ENCODE measurements around the gene COA8.

DNA sequence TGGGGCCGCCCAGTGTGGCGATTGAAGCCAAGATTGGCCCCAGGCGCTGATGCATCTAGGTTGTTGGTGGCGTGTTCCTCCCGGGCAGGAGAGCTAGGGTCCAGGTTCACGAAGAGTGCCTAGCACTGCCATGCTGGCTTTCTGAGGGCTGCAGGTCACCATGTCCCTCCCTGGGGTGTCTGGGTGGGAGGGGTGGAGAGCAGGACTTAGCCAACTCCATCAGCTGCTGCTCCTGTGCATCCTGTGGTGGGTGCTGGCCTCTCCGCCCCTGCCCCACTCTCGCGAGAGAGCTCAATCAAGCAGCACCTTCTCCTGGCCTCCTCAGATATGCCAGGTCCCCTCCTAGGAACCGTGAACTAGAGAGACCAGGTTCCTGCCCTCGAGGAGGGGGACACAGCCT is 31.9 kb upstream of the COA8 start:
- TF ChIP-seq POU5F1 (IDR thresholded peaks at IDR 0.05; ENCODE audit: borderline replicate concordance, low read depth, low read length, partially characterized antibody) (no peak), ZNF354B (CRISPR knock-in tag; IDR thresholded peaks at IDR 0.05) (no peak)
